ENCODE data around the gene FZD7. TPM values are rescaled to one million over a fixed set of nuclear protein-coding genes. Genes with fewer than 3 reads are reported as not detected.

Gene FZD7
- total and polyA plus RNA-seq, 7 experiments from 2014 or later = 0.17 to 0.99 (median 0.40) TPM; not detected in 1

DNA sequence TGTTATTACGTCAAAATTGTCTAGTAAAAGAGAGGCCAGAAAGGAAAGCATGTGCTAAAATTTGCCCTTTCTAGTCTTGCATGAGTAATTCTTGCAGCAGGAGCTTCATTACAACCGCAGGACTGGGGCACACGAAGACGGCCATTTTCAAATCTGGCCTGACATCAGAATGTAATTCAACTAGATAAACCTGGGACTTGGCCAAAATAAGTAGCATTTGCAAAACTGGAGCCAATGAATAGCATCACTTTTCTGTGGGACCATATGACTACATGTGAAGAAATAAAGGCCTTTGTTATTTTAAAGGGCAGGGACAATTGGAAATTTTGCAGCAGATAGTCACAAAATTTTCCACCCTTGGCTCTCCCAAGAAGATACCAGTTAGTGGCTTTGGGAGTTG, 3.0 kb upstream of the FZD7 start:
- ChIA-PET POLR2A (no interaction called here), CTCF (no interaction called here)
- ATAC-seq (no peak), DNase-seq (no peak)
- peaks cover 6 to 17% (median 12%) of the 10 kb centered on the region in 7 donors for H3K4me1 Mint-ChIP-seq
- H3K27ac Mint-ChIP-seq = no peak overlapping the region
- peak overlapping the region in 1 of 10 donors; percentile 68 for H3K4me3 Mint-ChIP-seq
- H3K36me3 ChIP-seq (ENCODE audit: control insufficient read depth in 2 of 3, insufficient read depth in 3 of 3, low read length in 3 of 3) = no peaks in the 10 kb centered on the region
- no peaks in the 10 kb centered on the region for H3K9me3 ChIP-seq (ENCODE audit: control insufficient read depth in 2 of 3, low read length in 3 of 3)
- H3K9me3 Mint-ChIP-seq = peaks cover 0 to 2% (median 0%) of the 10 kb centered on the region in 11 donors
- H3K27me3 Mint-ChIP-seq = peaks cover 4 to 55% (median 9%) of the 10 kb centered on the region in 5 donors
- no peak overlapping the region for H3K4me3 ChIP-seq (ENCODE audit: low read length)
- intact Hi-C loops (cut with micrococcal nuclease) = loop anchor here (5.0 to 10.0 kb wide), 7 partner anchors 144 to 1207 kb away; partner anchors contain the start of genes BMPR2 (in 1 of the 2), CFLAR (in 1 of the 2), CYP20A1 (in 1 of the 2) and NBEAL1 (in 1 of the 2)
- no peak overlapping the region for H3K27ac ChIP-seq (ENCODE audit: low read depth, low read length)
- no peaks in the 10 kb centered on the region for H3K36me3 Mint-ChIP-seq
- peaks cover 8 to 11% of the 10 kb centered on the region in 2 donors for H3K4me1 ChIP-seq (ENCODE audit: control insufficient read depth in 2 of 2, insufficient read depth in 2 of 2, low read length in 2 of 2)
- peaks cover 0 to 4% of the 10 kb centered on the region in 2 donors for H3K27me3 ChIP-seq (ENCODE audit: control insufficient read depth in 2 of 2, insufficient read depth in 2 of 2, low read length in 2 of 2)

- POLR2A ChIA-PET = interaction anchor here (0.7 kb wide), 1 partner anchor 775 kb away, joined by 3 read pairs; no protein-coding TSS in a partner anchor
- no peak overlapping the region for H3K27ac ChIP-seq (ENCODE audit: low read depth, low read length)
- Mint-ChIP-seq H3K9me3 (peaks cover 0 to 2% (median 0%) of the 10 kb centered on the region in 11 donors), H3K4me3 (peak overlapping the region in 8 of 10 donors; percentile 27 to 96 (median 89)), H3K27me3 (peaks cover 4 to 50% (median 9%) of the 10 kb centered on the region in 5 donors), H3K4me1 (peaks cover 6 to 17% (median 12%) of the 10 kb centered on the region in 7 donors), H3K27ac (peak overlapping the region in 1 of 9 donors; percentile 54), H3K36me3 (no peaks in the 10 kb centered on the region)
- peaks cover 0 to 9% of the 10 kb centered on the region in 2 donors for H3K27me3 ChIP-seq (ENCODE audit: control insufficient read depth in 2 of 2, insufficient read depth in 2 of 2, low read length in 2 of 2)
- no peak overlapping the region for H3K4me3 ChIP-seq (ENCODE audit: low read length)
- CTCF ChIA-PET = no interaction called here
- H3K36me3 ChIP-seq (ENCODE audit: control insufficient read depth in 2 of 3, insufficient read depth in 3 of 3, low read length in 3 of 3) = no peaks in the 10 kb centered on the region
- intact Hi-C loops (cut with micrococcal nuclease) = loop anchor here (5.0 to 10.0 kb wide), 7 partner anchors 143 to 1206 kb away; partner anchors contain the start of genes BMPR2 (in 1 of the 2), CFLAR (in 1 of the 2), CYP20A1 (in 1 of the 2) and NBEAL1 (in 1 of the 2)
- no peaks in the 10 kb centered on the region for H3K9me3 ChIP-seq (ENCODE audit: control insufficient read depth in 2 of 3, low read length in 3 of 3)
- ATAC-seq (no peak), DNase-seq (no peak)
- H3K4me1 ChIP-seq (ENCODE audit: control insufficient read depth in 2 of 2, insufficient read depth in 2 of 2, low read length in 2 of 2) = peaks cover 9 to 11% of the 10 kb centered on the region in 2 donors
Observed at GRCh38 chr2:202031246-202031951, 2.3 kb upstream of the FZD7 start.

DNA sequence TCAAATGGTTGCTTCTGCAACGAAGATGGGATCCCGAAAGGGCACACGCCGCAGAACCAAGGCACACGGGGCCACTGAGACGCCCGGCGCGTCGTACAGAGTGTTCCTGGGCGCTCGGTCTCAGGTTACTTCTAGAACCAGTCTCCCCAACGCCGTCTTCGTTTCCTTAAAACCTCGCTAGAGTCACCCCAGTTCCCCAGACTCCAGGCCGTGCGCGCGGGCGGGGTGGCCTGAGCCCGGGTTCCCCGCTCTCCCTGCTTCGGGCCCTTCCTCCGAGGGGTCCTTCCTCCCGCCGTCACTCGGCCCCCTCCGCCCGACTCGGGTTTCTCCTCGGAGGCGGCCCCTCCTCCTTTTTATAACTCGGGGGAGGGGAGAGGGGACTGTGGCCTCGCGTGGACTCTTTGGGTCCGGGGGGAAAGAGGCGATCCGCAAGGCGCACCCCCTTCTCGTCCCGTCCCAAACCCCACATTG, 774 bp upstream of the FZD7 start:
- H3K4me1 Mint-ChIP-seq = peaks cover 6 to 17% (median 12%) of the 10 kb centered on the region in 7 donors
- ATAC-seq (peak; percentile 14), DNase-seq (peak; percentile 23 to 59 (median 40))
- H3K4me3 Mint-ChIP-seq = peak overlapping the region in 9 of 10 donors; percentile 87 to 96 (median 92)
- POLR2A ChIA-PET = no interaction called here
- peaks cover 0 to 2% (median 0%) of the 10 kb centered on the region in 11 donors for H3K9me3 Mint-ChIP-seq
- H3K36me3 ChIP-seq (ENCODE audit: control insufficient read depth in 2 of 3, insufficient read depth in 3 of 3, low read length in 3 of 3) = no peaks in the 10 kb centered on the region
- H3K9me3 ChIP-seq (ENCODE audit: control insufficient read depth in 2 of 3, low read length in 3 of 3) = no peaks in the 10 kb centered on the region
- peak overlapping the region in 7 of 9 donors; percentile 46 to 82 (median 65) for H3K27ac Mint-ChIP-seq
- H3K4me1 ChIP-seq (ENCODE audit: control insufficient read depth in 2 of 2, insufficient read depth in 2 of 2, low read length in 2 of 2) = peaks cover 9 to 11% of the 10 kb centered on the region in 2 donors
- CTCF ChIA-PET = no interaction called here
- peaks cover 0 to 43% (median 5%) of the 10 kb centered on the region in 5 donors for H3K27me3 Mint-ChIP-seq
- peak overlapping the region; percentile 44 for H3K27ac ChIP-seq (ENCODE audit: low read depth, low read length)
- peaks cover 6 to 22% of the 10 kb centered on the region in 2 donors for H3K27me3 ChIP-seq (ENCODE audit: control insufficient read depth in 2 of 2, insufficient read depth in 2 of 2, low read length in 2 of 2)
- no peaks in the 10 kb centered on the region for H3K36me3 Mint-ChIP-seq
- H3K4me3 ChIP-seq (ENCODE audit: low read length) = peak overlapping the region; percentile 91
- intact Hi-C loops (cut with micrococcal nuclease) = loop anchor here (1.0 to 10.0 kb wide), 16 partner anchors 24 to 1506 kb away; partner anchors contain the start of genes NBEAL1 (in 2 of the 2), NOP58 (in 2 of the 2), BMPR2 (in 1 of the 2) and CASP8 (in 1 of the 2)

GRCh38 chr2:202034249-202035088, 814 bp downstream of the FZD7 start:
- peak overlapping the region; percentile 65 for H3K4me3 ChIP-seq (ENCODE audit: low read length)

DNA sequence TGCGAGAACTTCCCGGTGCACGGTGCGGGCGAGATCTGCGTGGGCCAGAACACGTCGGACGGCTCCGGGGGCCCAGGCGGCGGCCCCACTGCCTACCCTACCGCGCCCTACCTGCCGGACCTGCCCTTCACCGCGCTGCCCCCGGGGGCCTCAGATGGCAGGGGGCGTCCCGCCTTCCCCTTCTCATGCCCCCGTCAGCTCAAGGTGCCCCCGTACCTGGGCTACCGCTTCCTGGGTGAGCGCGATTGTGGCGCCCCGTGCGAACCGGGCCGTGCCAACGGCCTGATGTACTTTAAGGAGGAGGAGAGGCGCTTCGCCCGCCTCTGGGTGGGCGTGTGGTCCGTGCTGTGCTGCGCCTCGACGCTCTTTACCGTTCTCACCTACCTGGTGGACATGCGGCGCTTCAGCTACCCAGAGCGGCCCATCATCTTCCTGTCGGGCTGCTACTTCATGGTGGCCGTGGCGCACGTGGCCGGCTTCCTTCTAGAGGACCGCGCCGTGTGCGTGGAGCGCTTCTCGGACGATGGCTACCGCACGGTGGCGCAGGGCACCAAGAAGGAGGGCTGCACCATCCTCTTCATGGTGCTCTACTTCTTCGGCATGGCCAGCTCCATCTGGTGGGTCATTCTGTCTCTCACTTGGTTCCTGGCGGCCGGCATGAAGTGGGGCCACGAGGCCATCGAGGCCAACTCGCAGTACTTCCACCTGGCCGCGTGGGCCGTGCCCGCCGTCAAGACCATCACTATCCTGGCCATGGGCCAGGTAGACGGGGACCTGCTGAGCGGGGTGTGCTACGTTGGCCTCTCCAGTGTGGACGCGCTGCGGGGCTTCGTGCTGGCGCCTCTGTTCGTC, 1.7 kb downstream of the FZD7 start:
- Mint-ChIP-seq H3K4me1 (peaks cover 6 to 22% (median 14%) of the 10 kb centered on the region in 7 donors), H3K4me3 (peak overlapping the region in 1 of 10 donors; percentile 91), H3K9me3 (peaks cover 0 to 2% (median 0%) of the 10 kb centered on the region in 11 donors), H3K27ac (peak overlapping the region in 4 of 9 donors; percentile 52 to 83 (median 68)), H3K36me3 (no peaks in the 10 kb centered on the region), H3K27me3 (peaks cover 0 to 50% (median 25%) of the 10 kb centered on the region in 5 donors)
- no peaks in the 10 kb centered on the region for H3K9me3 ChIP-seq (ENCODE audit: control insufficient read depth in 2 of 3, low read length in 3 of 3)
- peaks cover 6 to 24% of the 10 kb centered on the region in 2 donors for H3K27me3 ChIP-seq (ENCODE audit: control insufficient read depth in 2 of 2, insufficient read depth in 2 of 2, low read length in 2 of 2)
- H3K27ac ChIP-seq (ENCODE audit: low read depth, low read length) = no peak overlapping the region
- ChIA-PET CTCF (interaction anchor here (0.9 kb wide), 1 partner anchor 63 kb away, joined by 3 read pairs; no protein-coding TSS in a partner anchor), POLR2A (interaction anchor here (0.8 kb wide), 1 partner anchor 11 kb away, joined by 3 read pairs; no protein-coding TSS in a partner anchor)
- H3K4me1 ChIP-seq (ENCODE audit: control insufficient read depth in 2 of 2, insufficient read depth in 2 of 2, low read length in 2 of 2) = peaks cover 9 to 11% of the 10 kb centered on the region in 2 donors
- intact Hi-C loops (cut with micrococcal nuclease) = loop anchor here (2.0 to 10.0 kb wide), 5 partner anchors 139 to 1225 kb away; partner anchors contain the start of genes BZW1 (in 1 of the 2) and NBEAL1 (in 1 of the 2)
- DNase-seq (peak in 6 of 9 donors; percentile 5 to 33 (median 15)), ATAC-seq (no peak)
- peak overlapping the region; percentile 65 for H3K4me3 ChIP-seq (ENCODE audit: low read length)
- H3K36me3 ChIP-seq (ENCODE audit: control insufficient read depth in 2 of 3, insufficient read depth in 3 of 3, low read length in 3 of 3) = no peaks in the 10 kb centered on the region

More at GRCh38 chr2:202034249-202035088, 814 bp downstream of the FZD7 start:
- Mint-ChIP-seq H3K36me3 (no peaks in the 10 kb centered on the region), H3K27me3 (peaks cover 0 to 50% (median 16%) of the 10 kb centered on the region in 5 donors), H3K4me3 (peak overlapping the region in 8 of 10 donors; percentile 76 to 92 (median 88)), H3K27ac (peak overlapping the region in 4 of 9 donors; percentile 52 to 83 (median 68)), H3K4me1 (peaks cover 6 to 20% (median 14%) of the 10 kb centered on the region in 7 donors), H3K9me3 (peaks cover 0 to 2% (median 0%) of the 10 kb centered on the region in 11 donors)
- H3K27me3 ChIP-seq (ENCODE audit: control insufficient read depth in 2 of 2, insufficient read depth in 2 of 2, low read length in 2 of 2) = peaks cover 6 to 22% of the 10 kb centered on the region in 2 donors
- POLR2A ChIA-PET = no interaction called here
- H3K4me1 ChIP-seq (ENCODE audit: control insufficient read depth in 2 of 2, insufficient read depth in 2 of 2, low read length in 2 of 2) = peaks cover 9 to 11% of the 10 kb centered on the region in 2 donors
- H3K36me3 ChIP-seq (ENCODE audit: control insufficient read depth in 2 of 3, insufficient read depth in 3 of 3, low read length in 3 of 3) = no peaks in the 10 kb centered on the region
- peak in 7 of 9 donors; percentile 22 to 53 (median 32) for DNase-seq
- intact Hi-C loops (cut with micrococcal nuclease) = loop anchor here (1.0 to 10.0 kb wide), 10 partner anchors 140 to 1224 kb away; partner anchors contain the start of genes BMPR2 (in 1 of the 2), BZW1 (in 1 of the 2), CFLAR (in 1 of the 2) and CYP20A1 (in 1 of the 2)
- no peak overlapping the region for H3K27ac ChIP-seq (ENCODE audit: low read depth, low read length)
- ATAC-seq = peak; percentile 3
- H3K9me3 ChIP-seq (ENCODE audit: control insufficient read depth in 2 of 3, low read length in 3 of 3) = no peaks in the 10 kb centered on the region
- CTCF ChIA-PET = no interaction called here
